K562 (cell line): ENCODE results near the gene MCCC2. TPM values are rescaled to one million over a fixed set of nuclear protein-coding genes. Genes with fewer than 3 reads are reported as not detected.

ENCODE experiments used
- ATAC-seq: fragments of 200-7000 bp; cut with Tn5 transposase; 3 replicates; pipeline ENCODE4 v1.9.1; 2020; ENCODE audit warnings: moderate library complexity
- BruUV-seq: library from RNA; stranded (reverse); fragments of 400-500 nt; replicated peaks from 2 replicates; lab custom pipeline; 2021; lab: Mats Ljungman, UMichigan
- CTCF ChIA-PET: fragments of 300-600 bp; formaldehyde crosslinking; extraction: SDS; loops from one replicate; lab custom pipeline; 2021; ENCODE audit warnings: low intra/inter-chr PET ratio; lab: Yijun Ruan, JAX
- POLR2A ChIA-PET: fragments of 300-600, 350-650 bp; sonication (Branson Sonifier 250); formaldehyde crosslinking; extraction: SDS; loops from one replicate; lab custom pipeline; 2021; ENCODE audit warnings: antibody characterized with exemption, inconsistent platforms; lab: Yijun Ruan, JAX
- DNase-seq, 4 experiments: peaks; one replicate each; pipeline versions ENCODE4 v3.0.0 to v3.0.0-alpha.2; 2011 to 2018; ENCODE audit warnings: low spot score in 3 of 4, mixed read lengths in 3 of 4; ENCODE audit errors: extremely low read depth in 1 of 4
- FAIRE-seq: peaks from 2 replicates; lab custom pipeline; 2011; peaks lifted over from hg19 to GRCh38; lab: Jason Lieb, UNC
- H2AFZ ChIP-seq: 2 replicates; pipeline ENCODE4 v1.6.0; 2011; ENCODE audit warnings: low read depth, low read length, control low read depth, inconsistent platforms
- H3K27ac ChIP-seq: fragments of 200-600 bp; 3 replicates; pipeline ENCODE4 v1.8.0; 2011; ENCODE audit warnings: low read depth, mild to moderate bottlenecking, control low read depth, inconsistent platforms, low read length, moderate library complexity, mixed read lengths; ENCODE audit errors: extremely low read depth
- H3K27me3 ChIP-seq, 2 experiments: fragments of 300-600 bp in 1 of 2; 2 replicates in 1 of 2; 3 replicates in 1 of 2; pipeline versions ENCODE4 v1.6.0 to v1.8.0; 2011; ENCODE audit warnings: inconsistent platforms in 2 of 2, low read length in 2 of 2, mild to moderate bottlenecking in 1 of 2, mixed read lengths in 1 of 2, moderate library complexity in 1 of 2; ENCODE audit not compliant: control insufficient read depth in 2 of 2, insufficient read depth in 2 of 2
- H3K36me3 ChIP-seq: fragments of 300-600 bp; 3 replicates; pipeline ENCODE4 v1.8.0; 2011; ENCODE audit warnings: mild to moderate bottlenecking, low read length, inconsistent platforms; ENCODE audit not compliant: control insufficient read depth, insufficient read depth
- H3K4me1 ChIP-seq, 2 experiments: fragments of 200-600 bp in 1 of 2; replicated peaks in 1 of 2; 2 replicates in 1 of 2; 3 replicates in 1 of 2; pipeline versions ENCODE4 v1.5.1 to v1.8.0; 2011; ENCODE audit warnings: inconsistent platforms in 2 of 2, low read length in 2 of 2, mild to moderate bottlenecking in 1 of 2, mixed read lengths in 1 of 2, moderate library complexity in 1 of 2; ENCODE audit not compliant: control insufficient read depth in 2 of 2, insufficient read depth in 2 of 2
- H3K4me2 ChIP-seq: 2 replicates; pipeline ENCODE4 v1.6.1; 2011; ENCODE audit warnings: low read length, control low read depth, inconsistent platforms, mixed read lengths; ENCODE audit not compliant: insufficient read depth
- H3K4me3 ChIP-seq: fragments of 200-600 bp; sonication (generic), shearing (Covaris generic); 2 replicates; pipeline ENCODE4 v1.5.1; 2016; ENCODE audit warnings: control low read depth, inconsistent platforms
- H3K79me2 ChIP-seq: fragments of 200-600 bp; 3 replicates; pipeline ENCODE4 v1.8.0; 2011; ENCODE audit warnings: low read length, inconsistent platforms; ENCODE audit not compliant: control insufficient read depth, insufficient read depth
- H3K9ac ChIP-seq, 2 experiments: 2 replicates each; pipeline versions ENCODE4 v1.6.0 to v1.6.1; 2011; ENCODE audit warnings: low read depth in 2 of 2, low read length in 2 of 2, control low read depth in 1 of 2, inconsistent platforms in 1 of 2, mild to moderate bottlenecking in 1 of 2, mixed read lengths in 1 of 2; ENCODE audit not compliant: insufficient read depth in 1 of 2
- H3K9me1 ChIP-seq: one replicate; pipeline ENCODE4 v1.6.0; 2011; ENCODE audit warnings: inconsistent platforms, mild to moderate bottlenecking, low read length, moderate library complexity; ENCODE audit not compliant: control insufficient read depth, insufficient read depth
- H3K9me3 ChIP-seq: replicated peaks from 2 replicates; pipeline ENCODE4 v1.5.1; 2011; ENCODE audit warnings: low read depth, low read length, inconsistent platforms; ENCODE audit not compliant: control insufficient read depth, insufficient read depth
- H4K20me1 ChIP-seq: replicated peaks from 2 replicates; pipeline ENCODE4 v1.6.1; 2011; ENCODE audit warnings: low read length, inconsistent platforms, mixed read lengths; ENCODE audit not compliant: control insufficient read depth, insufficient read depth
- CREB3L1 ChIP-seq: fragments of 450-650 bp; IDR thresholded peaks from 2 replicates; pipeline ENCODE4 v1.6.1; 2014; ENCODE audit warnings: low read depth, mild to moderate bottlenecking, moderate library complexity, borderline replicate concordance
- MAZ ChIP-seq, 2 experiments: fragments of 450-650 bp in 1 of 2; sonication (generic) in 1 of 2; formaldehyde crosslinking; IDR thresholded peaks in 1 of 2; conservative IDR thresholded peaks in 1 of 2; 2 replicates each; pipeline versions ENCODE4 v1.4.0 to v1.5.0; 2020; ENCODE audit warnings: mild to moderate bottlenecking in 1 of 2, missing genetic modification reagents in 1 of 2
- ZBTB8A ChIP-seq: fragments of 450-650 bp; IDR thresholded peaks from 2 replicates; pipeline ENCODE4 v1.6.1; 2018; ENCODE audit warnings: mild to moderate bottlenecking, moderate library complexity; ENCODE audit not compliant: partially characterized antibody
- ZZZ3 ChIP-seq: fragments of 450-650 bp; IDR thresholded peaks from 2 replicates; pipeline ENCODE4 v1.6.1; 2016; ENCODE audit warnings: antibody characterized with exemption, mild to moderate bottlenecking, moderate library complexity
- WGBS: fragments of 100-300 bp; shearing (Covaris generic); methylation state at CpG from one replicate; pipeline ENCODE4 v1.1.6; 2016; ENCODE audit warnings: low coverage, mixed read lengths; ENCODE audit not compliant: insufficient coverage; ENCODE audit errors: missing lambda C conversion rate; 5-methylcytosine and 5-hydroxymethylcytosine counted together
- in situ Hi-C: fragments of 300-500 bp; cut with MboI; formaldehyde crosslinking; loops from 4 replicates; pipeline ENCODE4 v1.15.0; 2018; ENCODE audit warnings: inconsistent platforms, mixed read lengths
- intact Hi-C: fragments of 100-400 bp; cut with micrococcal nuclease; formaldehyde crosslinking; loops from 2 replicates; pipeline ENCODE4 v1.14.2; 2022
- polyA plus RNA-seq, 8 experiments: library from polyadenylated mRNA; depleted of rRNA in 4 of 8; stranded (reverse) in 5 of 8; unstranded in 3 of 8; fragments of >200 nt; fragmentation: Nextera tagmentation in 2 of 8; fragmentation: Illumina TruSeq in 1 of 8; extraction: Ambion mirVana in 2 of 8; extraction: Trizol in 1 of 8; gene quantifications; 2 replicates each; pipeline versions ENCODE4 v1.2.1 to v1.2.3, GENCODE V29; 2011 to 2014; ENCODE audit warnings: inconsistent platforms in 1 of 8, missing spikeins in 1 of 8
- total RNA-seq, 7 experiments: library from RNA; depleted of rRNA in 6 of 7; stranded (reverse); fragments of >200 nt in 6 of 7; fragmentation: Illumina TruSeq in 2 of 7; extraction: Trizol in 2 of 7; gene quantifications; 2 replicates each; pipeline versions ENCODE4 v1.2.1 to v1.2.3, GENCODE V29; 2011 to 2021; ENCODE audit warnings: low replicate concordance in 1 of 7

The MCCC2 gene
- total and polyA plus RNA-seq, 9 of the 15 experiments (the other 6 are each of a cell fraction or from before 2014, with no cell fraction given) = 17.1 to 77.9 (median 52.5) TPM

DNA sequence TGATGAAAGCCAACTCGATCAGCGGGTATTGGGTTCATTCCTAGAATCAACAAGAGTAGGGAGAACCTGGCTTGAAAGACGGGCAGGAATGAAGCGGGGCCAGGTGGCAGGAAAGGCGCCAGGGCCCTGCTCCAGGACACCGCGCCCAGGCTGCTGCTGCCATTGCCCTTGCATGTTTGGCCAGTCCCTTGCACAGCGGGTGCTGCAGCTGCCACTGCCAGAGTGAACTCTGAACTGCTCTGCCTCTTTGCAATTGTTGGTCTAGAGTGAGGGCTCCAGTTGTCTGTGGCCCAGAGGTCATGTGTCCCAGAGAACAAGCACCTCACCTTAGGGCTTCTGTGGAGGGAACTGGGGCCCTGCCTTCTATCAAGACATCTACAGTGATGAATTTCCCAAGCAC lies 107.9 kb downstream of the MCCC2 start:
- Histone ChIP-seq H3K9ac (no peak overlapping the region), H3K9me3 (no peaks in the 10 kb centered on the region), H3K79me2 (no peaks in the 10 kb centered on the region), H4K20me1 (no peaks in the 10 kb centered on the region), H3K27ac (no peak overlapping the region), H3K4me3 (no peak overlapping the region), H3K4me1 (no peaks in the 10 kb centered on the region), H3K36me3 (no peaks in the 10 kb centered on the region), H3K27me3 (peaks cover 0 to 5% of the 10 kb centered on the region in 2 experiments; a peak in 2 of 5 replicates), H2AFZ (no peak overlapping the region), H3K9me1 (no peaks in the 10 kb centered on the region), H3K4me2 (no peak overlapping the region)
- intact Hi-C loops = no loop called here
- ChIA-PET CTCF (no interaction called here), POLR2A (interaction anchor here (2.2 kb wide), 1 partner anchor 10 kb away, joined by 7 read pairs; no protein-coding TSS in a partner anchor)
- WGBS = 18% methylated on average over 8 of the region's 8 CpGs
- FAIRE-seq = no peak
- in situ Hi-C loops = no loop called here
- ATAC-seq = no peak
- TF ChIP-seq MAZ (CRISPR knock-in tag; conservative IDR thresholded peaks at IDR 0.05 in 1 of 2, IDR thresholded peaks at IDR 0.05 in 1 of 2) = no peak
- TF ChIP-seq CREB3L1 = no peak
- TF ChIP-seq ZZZ3 = no peak
- no peak for TF ChIP-seq ZBTB8A
- no peak for DNase-seq
- BruUV-seq = no TSS peak
